GM12878 (cell line): ENCODE data around the gene POLR2B. TPM values are rescaled to one million over a fixed set of nuclear protein-coding genes. Genes with fewer than 3 reads are reported as not detected.

Experiments
- ATAC-seq: fragments of 200-7000 bp; cut with Tn5 transposase; 3 replicates; pipeline ENCODE4 v1.9.1; 2020; ENCODE audit warnings: mild to moderate bottlenecking, moderate library complexity
- BruUV-seq: library from RNA; stranded (reverse); fragments of 400-500 nt; replicated peaks from 2 replicates; lab custom pipeline; 2021; lab: Mats Ljungman, UMichigan
- CTCF ChIA-PET: fragments of 300-600 bp; sonication (Branson Sonifier 250); formaldehyde crosslinking; extraction: SDS; loops from one replicate; lab custom pipeline; 2021; ENCODE audit warnings: inconsistent platforms; lab: Yijun Ruan, JAX
- POLR2A ChIA-PET: fragments of 350-600 bp; formaldehyde crosslinking; extraction: SDS; loops from one replicate; lab custom pipeline; 2021; ENCODE audit warnings: inconsistent platforms; lab: Charles Lee
- RAD21 ChIA-PET: fragments of 300-600 bp; sonication (Branson Sonifier 250); formaldehyde crosslinking; loops from one replicate; lab custom pipeline; 2023; ENCODE audit warnings: antibody characterized with exemption; ENCODE audit not compliant: unreplicated experiment; lab: Charles Lee
- SMC1A ChIA-PET: fragments of 300-600 bp; sonication (Branson Sonifier 250); formaldehyde crosslinking; loops from one replicate; lab custom pipeline; 2023; ENCODE audit not compliant: unreplicated experiment, uncharacterized antibody; lab: Charles Lee
- DNase-seq: peaks from one replicate; pipeline ENCODE4 v3.0.0-alpha.2; 2011; ENCODE audit warnings: low read depth, low spot score
- FAIRE-seq: peaks from 3 replicates; lab custom pipeline; 2011; peaks lifted over from hg19 to GRCh38; lab: Jason Lieb, UNC
- H2AFZ ChIP-seq: 2 replicates; pipeline ENCODE4 v1.6.0; 2011; ENCODE audit warnings: low read depth, low read length, control low read depth; ENCODE audit not compliant: control insufficient read depth
- H3K27ac ChIP-seq: 2 replicates; pipeline ENCODE4 v1.5.1; 2011; ENCODE audit warnings: control low read depth; ENCODE audit not compliant: control insufficient read depth, insufficient read depth
- H3K27me3 ChIP-seq, 2 experiments: replicated peaks in 1 of 2; 2 replicates each; pipeline versions ENCODE4 v1.6.0 to v1.6.1; 2011; ENCODE audit warnings: low read length in 1 of 2; ENCODE audit not compliant: control insufficient read depth in 2 of 2, insufficient read depth in 2 of 2
- H3K36me3 ChIP-seq, 2 experiments: 2 replicates each; pipeline ENCODE4 v1.5.1; 2011; ENCODE audit warnings: low read length in 1 of 2; ENCODE audit not compliant: control insufficient read depth in 2 of 2, insufficient read depth in 2 of 2
- H3K4me1 ChIP-seq: 2 replicates; pipeline ENCODE4 v1.6.1; 2011; ENCODE audit warnings: mild to moderate bottlenecking, low read length, moderate library complexity, mixed read lengths; ENCODE audit not compliant: control insufficient read depth, insufficient read depth
- H3K4me2 ChIP-seq: 2 replicates; pipeline ENCODE4 v1.6.0; 2011; ENCODE audit warnings: control low read depth; ENCODE audit not compliant: control insufficient read depth, insufficient read depth
- H3K4me3 ChIP-seq: fragments of 200-600 bp; sonication (generic); 2 replicates; pipeline ENCODE4 v1.5.1; 2016
- H3K79me2 ChIP-seq: 2 replicates; pipeline ENCODE4 v1.6.0; 2011; ENCODE audit warnings: low read length; ENCODE audit not compliant: control insufficient read depth, insufficient read depth
- H3K9ac ChIP-seq: 2 replicates; pipeline ENCODE4 v1.8.0; 2011; ENCODE audit warnings: low read length, control low read depth, mixed read lengths; ENCODE audit not compliant: control insufficient read depth, insufficient read depth
- H3K9me3 ChIP-seq: replicated peaks from 3 replicates; pipeline ENCODE4 v1.5.1; 2011; ENCODE audit warnings: mild to moderate bottlenecking, low read length; ENCODE audit not compliant: control insufficient read depth, insufficient read depth
- H4K20me1 ChIP-seq: 2 replicates; pipeline ENCODE4 v1.6.0; 2011; ENCODE audit not compliant: control insufficient read depth, insufficient read depth
- BACH1 ChIP-seq: fragments of 450-650 bp; IDR thresholded peaks from 2 replicates; pipeline ENCODE4 v1.6.1; 2017; ENCODE audit warnings: mild to moderate bottlenecking, borderline replicate concordance
- CREB1 ChIP-seq: IDR thresholded peaks from 2 replicates; pipeline ENCODE4 v1.6.1; 2012; ENCODE audit warnings: low read depth, mild to moderate bottlenecking, inconsistent platforms
- DPF2 ChIP-seq: fragments of 450-650 bp; IDR thresholded peaks from 2 replicates; pipeline ENCODE4 v1.6.1; 2017; ENCODE audit warnings: mild to moderate bottlenecking
- ESRRA ChIP-seq: IDR thresholded peaks from 2 replicates; pipeline ENCODE4 v1.6.1; 2012; ENCODE audit warnings: mild to moderate bottlenecking, low read length, improper control_type of control experiment
- HDAC6 ChIP-seq: fragments of 200-600 bp; sonication (generic); IDR thresholded peaks from one replicate; pipeline ENCODE4 v1.8.0; 2017; ENCODE audit warnings: antibody characterized with exemption; ENCODE audit not compliant: unreplicated experiment
- HDGF ChIP-seq: fragments of 450-650 bp; IDR thresholded peaks from 2 replicates; pipeline ENCODE4 v1.6.1; 2016; ENCODE audit warnings: antibody characterized with exemption
- IKZF2 ChIP-seq, 2 experiments: fragments of 450-650 bp; IDR thresholded peaks; 2 replicates each; pipeline ENCODE4 v1.6.1; 2017; ENCODE audit warnings: mild to moderate bottlenecking in 2 of 2, moderate library complexity in 2 of 2
- RAD21 ChIP-seq: IDR thresholded peaks from 2 replicates; pipeline ENCODE4 v1.6.1; 2011; ENCODE audit warnings: mild to moderate bottlenecking, low read depth, low read length, moderate library complexity; ENCODE audit not compliant: insufficient read depth
- SUPT20H ChIP-seq: IDR thresholded peaks from 2 replicates; pipeline ENCODE4 v1.6.1; 2011; ENCODE audit warnings: low read depth, mild to moderate bottlenecking, low read length, moderate library complexity, borderline replicate concordance; ENCODE audit not compliant: control insufficient read depth
- SUZ12 ChIP-seq: fragments of 200-600 bp; sonication (generic); IDR thresholded peaks from one replicate; pipeline ENCODE4 v1.6.1; 2018; ENCODE audit warnings: antibody characterized with exemption, mild to moderate bottlenecking; ENCODE audit not compliant: unreplicated experiment
- TCF3 ChIP-seq: IDR thresholded peaks from 2 replicates; pipeline ENCODE4 v1.6.1; 2012; ENCODE audit warnings: low read depth, mild to moderate bottlenecking, low read length, borderline replicate concordance; ENCODE audit not compliant: insufficient read depth
- YY1 ChIP-seq: IDR thresholded peaks from 2 replicates; pipeline ENCODE4 v1.6.1; 2011; ENCODE audit warnings: low read depth, mild to moderate bottlenecking, low read length
- ZBTB40 ChIP-seq: fragments of 450-650 bp; IDR thresholded peaks from 2 replicates; pipeline ENCODE4 v1.6.1; 2016; ENCODE audit warnings: mild to moderate bottlenecking, moderate library complexity, borderline replicate concordance
- ZNF384 ChIP-seq: IDR thresholded peaks from 2 replicates; pipeline ENCODE4 v1.6.1; 2012; ENCODE audit warnings: low read depth, mild to moderate bottlenecking, low read length, improper control_type of control experiment, borderline replicate concordance
- ZNF687 ChIP-seq: fragments of 450-650 bp; IDR thresholded peaks from 2 replicates; pipeline ENCODE4 v1.6.1; 2017; ENCODE audit warnings: mild to moderate bottlenecking, moderate library complexity
- WGBS: methylation state at CpG from one replicate; pipeline ENCODE4 v1.1.6; 2016; ENCODE audit warnings: low lambda C conversion rate; ENCODE audit not compliant: insufficient replicate concordance, insufficient coverage; ENCODE audit errors: missing lambda C conversion rate; 5-methylcytosine and 5-hydroxymethylcytosine counted together
- in situ Hi-C: fragments of 300-500 bp; cut with MboI; formaldehyde crosslinking; loops from 9 replicates; pipeline ENCODE4 v1.14.3; 2018; ENCODE audit warnings: mixed read lengths
- intact Hi-C: fragments of 100-400 bp; cut with micrococcal nuclease; formaldehyde crosslinking; loops from one replicate; pipeline ENCODE4 v1.14.2; 2022; ENCODE audit not compliant: unreplicated experiment
- polyA plus RNA-seq, 11 experiments: library from polyadenylated mRNA; depleted of rRNA in 4 of 11; unstranded in 6 of 11; stranded (reverse) in 5 of 11; fragments of >200 nt; fragmentation: Nextera tagmentation in 4 of 11; fragmentation: Illumina TruSeq in 1 of 11; extraction: Ambion mirVana in 4 of 11; extraction: Trizol in 1 of 11; gene quantifications; 1 replicate in 1 of 11; 2 replicates in 10 of 11; pipeline versions ENCODE4 v1.2.1 to v1.2.3, GENCODE V29; 2011 to 2016; ENCODE audit warnings: inconsistent platforms in 2 of 11, missing spikeins in 2 of 11, low read depth in 1 of 11
- total RNA-seq, 4 experiments: library from RNA; depleted of rRNA in 3 of 4; stranded (reverse); fragments of >200 nt in 3 of 4; fragmentation: Illumina TruSeq in 1 of 4; extraction: Trizol in 1 of 4; gene quantifications; 2 replicates each; pipeline versions ENCODE4 v1.2.1 to v1.2.3, GENCODE V29; 2013 to 2021

Gene POLR2B
- total and polyA plus RNA-seq, 10 of the 15 experiments (the other 5 are each of a cell fraction or from before 2014, with no cell fraction given): 46.0 to 183 (median 99.2) TPM

DNA sequence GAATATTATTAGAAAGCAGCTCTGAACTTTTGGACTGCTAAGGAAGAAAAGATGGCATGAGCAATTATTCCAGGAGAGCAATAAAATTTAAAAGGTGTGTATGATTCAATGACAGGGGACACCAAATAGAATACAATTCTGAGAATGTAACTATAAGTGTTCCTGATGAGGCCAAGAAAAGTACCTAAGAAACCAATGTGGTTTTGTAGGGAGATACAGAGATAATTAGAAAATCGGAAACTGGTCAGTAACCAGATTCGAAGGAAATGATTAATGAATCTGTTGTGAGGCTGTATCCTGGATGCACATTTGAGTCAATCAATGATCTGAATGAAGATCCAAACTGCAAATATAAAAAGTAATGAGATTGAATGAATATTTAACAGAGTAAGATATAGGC is 7.3 kb upstream of the POLR2B start (continued):
- TF ChIP-seq ZNF687 (no peak), SUPT20H (no peak), HDAC6 (no peak), ESRRA (no peak), DPF2 (no peak), HDGF (no peak)

DNA sequence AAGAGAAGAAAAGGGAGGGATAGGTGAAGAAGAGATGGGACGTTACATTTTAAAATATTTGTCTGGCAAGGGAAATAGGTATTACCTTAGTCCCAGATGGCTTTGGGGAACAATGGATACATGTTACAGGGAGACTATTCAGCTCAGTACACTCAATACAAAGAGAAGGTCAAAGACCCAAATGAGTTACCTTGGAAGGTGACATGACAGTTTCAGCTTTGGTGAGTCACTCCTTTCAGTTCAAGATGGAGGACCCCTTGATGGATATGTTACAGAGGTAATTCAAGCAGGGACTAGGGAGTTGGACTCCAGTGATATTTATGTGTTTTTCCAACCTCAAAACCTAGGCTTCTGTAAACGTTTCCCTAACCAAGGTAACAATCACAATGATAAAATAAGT is 6.3 kb upstream of the POLR2B start:
- no peak for ATAC-seq
- in situ Hi-C loops: no loop called here
- no peak overlapping the region for H3K9ac ChIP-seq
- no peak overlapping the region for H3K4me2 ChIP-seq
- DNase-seq: no peak
- RAD21 ChIA-PET: no interaction called here
- no peak overlapping the region for H2AFZ ChIP-seq
- H3K27me3 ChIP-seq: no peaks in the 10 kb centered on the region
- H3K9me3 ChIP-seq: peaks cover 14% of the 10 kb centered on the region
- BruUV-seq: no TSS peak
- H3K4me1 ChIP-seq: no peaks in the 10 kb centered on the region
- H4K20me1 ChIP-seq: peaks cover 6% of the 10 kb centered on the region; the same call in 1 of the 2 replicates
- SMC1A ChIA-PET: interaction anchor here (0.8 kb wide), 1 partner anchor 10 kb away, joined by 3 read pairs; no protein-coding TSS in a partner anchor
- H3K79me2 ChIP-seq: peaks cover 36% of the 10 kb centered on the region
- no peak overlapping the region for H3K27ac ChIP-seq
- 97% methylated on average over 2 of the region's 2 CpGs for WGBS
- CTCF ChIA-PET: interaction anchor here (0.8 kb wide), 1 partner anchor 12 kb away, joined by 5 read pairs; no protein-coding TSS in a partner anchor
- intact Hi-C loops: no loop called here
- FAIRE-seq: no peak
- POLR2A ChIA-PET: no interaction called here
- peaks cover 6 to 19% of the 10 kb centered on the region in 2 experiments for H3K36me3 ChIP-seq
- no peak overlapping the region for H3K4me3 ChIP-seq
- TF ChIP-seq ZNF384: no peak
- TF ChIP-seq SUZ12: no peak
- no peak for TF ChIP-seq RAD21
- no peak for TF ChIP-seq ZBTB40
- TF ChIP-seq IKZF2 (IDR thresholded peaks at IDR 0.05): no peak
- no peak for TF ChIP-seq TCF3
- TF ChIP-seq BACH1: no peak
- TF ChIP-seq CREB1: no peak
- no peak for TF ChIP-seq YY1
